NCI-H2196 treated with DMSO at 0.1 percent for 48 hours (cell line): ENCODE data around the gene CLDN1.

Experiments
- DNase-seq: peaks from one replicate; lab custom pipeline; 2025; ENCODE audit not compliant: unreplicated experiment; lab: John Stamatoyannopoulos, UW

The CLDN1 gene

GRCh38 chr3:190321789-190322603 is at the start of gene CLDN1:
Gene CLDN1 (minus strand): TSS chr3:190322446. CDS start chr3:190322206, 240 bp downstream.
- DNase-seq: no peak

- no peak for DNase-seq
These were observed 48.9 kb upstream of the CLDN1 start for GRCh38 chr3:190371152-190371551.

- no peak for DNase-seq
These were observed 48.1 kb upstream of the CLDN1 start for GRCh38 chr3:190370369-190370768.

GRCh38 chr3:190369668-190370295 is 47.5 kb upstream of the CLDN1 start:
- DNase-seq: no peak

GRCh38 chr3:190368881-190369280 is 46.6 kb upstream of the CLDN1 start:
- DNase-seq: no peak

- DNase-seq: no peak
These were observed 43.9 kb upstream of the CLDN1 start for GRCh38 chr3:190366133-190366532.

- no peak for DNase-seq
These were observed 40.0 kb upstream of the CLDN1 start for GRCh38 chr3:190362258-190362657.

GRCh38 chr3:190361791-190362190 is 39.5 kb upstream of the CLDN1 start:
- no peak for DNase-seq

GRCh38 chr3:190360228-190360627 is 38.0 kb upstream of the CLDN1 start:
- no peak for DNase-seq

- DNase-seq: no peak
These were observed 37.6 kb upstream of the CLDN1 start for GRCh38 chr3:190359813-190360212.

GRCh38 chr3:190357468-190357867 is 35.2 kb upstream of the CLDN1 start:
- DNase-seq: no peak

- DNase-seq: no peak
These were observed 34.0 kb upstream of the CLDN1 start for GRCh38 chr3:190356246-190356645.

- DNase-seq: no peak
These were observed 30.7 kb upstream of the CLDN1 start for GRCh38 chr3:190352861-190353457.

- no peak for DNase-seq
These were observed 24.3 kb upstream of the CLDN1 start for GRCh38 chr3:190346541-190346940.

GRCh38 chr3:190345878-190346277 is 23.6 kb upstream of the CLDN1 start:
- DNase-seq: no peak

- DNase-seq: no peak
These were observed 23.0 kb upstream of the CLDN1 start for GRCh38 chr3:190345027-190345821.

GRCh38 chr3:190340071-190340470 is 17.8 kb upstream of the CLDN1 start:
- no peak for DNase-seq

- no peak for DNase-seq
These were observed 16.9 kb upstream of the CLDN1 start for GRCh38 chr3:190339130-190339529.

- no peak for DNase-seq
These were observed 16.5 kb upstream of the CLDN1 start for GRCh38 chr3:190338717-190339116.

GRCh38 chr3:190337301-190337700 is 15.1 kb upstream of the CLDN1 start:
- no peak for DNase-seq

GRCh38 chr3:190336516-190337189 is 14.4 kb upstream of the CLDN1 start:
- no peak for DNase-seq
